GM12892 (cell line): ENCODE results near the gene SMARCB1.
"Not testable (repeated sequence)": the region's sequence is repeated elsewhere in the genome, so short reads cannot be mapped to it uniquely, and the experiment has no call there.

Source experiments
- DNase-seq: peaks from one replicate; pipeline ENCODE4 v3.0.0; 2011; ENCODE audit not compliant: insufficient read length
- FAIRE-seq: peaks from 2 replicates; lab custom pipeline; 2011; peaks lifted over from hg19 to GRCh38; lab: Jason Lieb, UNC
- POLR2A ChIP-seq: IDR thresholded peaks from 2 replicates; pipeline ENCODE4 v1.6.1; 2011; ENCODE audit warnings: low read depth, low read length, control low read depth
- POLR2AphosphoS5 ChIP-seq: IDR thresholded peaks from 2 replicates; pipeline ENCODE4 v1.6.1; 2011; ENCODE audit warnings: low read depth, low read length, control low read depth
- TAF1 ChIP-seq: IDR thresholded peaks from 2 replicates; pipeline ENCODE4 v1.6.1; 2011; ENCODE audit warnings: low read depth, mild to moderate bottlenecking, control low read depth, low read length, borderline replicate concordance

SMARCB1 gene

GRCh38 chr22:23862103-23862502 is 75.3 kb downstream of the SMARCB1 start:
- FAIRE-seq (no peak), DNase-seq (no peak)

GRCh38 chr22:23864499-23865154 is 77.9 kb downstream of the SMARCB1 start:
- DNase-seq, FAIRE-seq: not testable (repeated sequence)

More at GRCh38 chr22:23862103-23862502, 75.3 kb downstream of the SMARCB1 start:
- TF ChIP-seq POLR2AphosphoS5: no peak
- no peak for TF ChIP-seq TAF1
- TF ChIP-seq POLR2A: no peak

- DNase-seq (no peak), FAIRE-seq (no peak)
- no peak for TF ChIP-seq POLR2A
- no peak for TF ChIP-seq POLR2AphosphoS5
- TF ChIP-seq TAF1: no peak
Observed at GRCh38 chr22:23868580-23868979, 81.8 kb downstream of the SMARCB1 start.

GRCh38 chr22:23874871-23875270 is 88.1 kb downstream of the SMARCB1 start:
- FAIRE-seq (no peak), DNase-seq (no peak)
- TF ChIP-seq POLR2AphosphoS5: no peak
- no peak for TF ChIP-seq POLR2A
- TF ChIP-seq TAF1: no peak

- DNase-seq (no peak), FAIRE-seq (no peak)
- TF ChIP-seq TAF1: no peak
- no peak for TF ChIP-seq POLR2A
- TF ChIP-seq POLR2AphosphoS5: no peak
Observed at GRCh38 chr22:23875801-23876200, 89.0 kb downstream of the SMARCB1 start.

GRCh38 chr22:23877566-23877965 is 90.8 kb downstream of the SMARCB1 start:
- no peak for FAIRE-seq

GRCh38 chr22:23878219-23878618 is 91.5 kb downstream of the SMARCB1 start:
- FAIRE-seq (no peak), DNase-seq (no peak)
- TF ChIP-seq POLR2AphosphoS5: no peak
- no peak for TF ChIP-seq TAF1
- no peak for TF ChIP-seq POLR2A

More at GRCh38 chr22:23877566-23877965, 90.8 kb downstream of the SMARCB1 start:
- DNase-seq: no peak
- TF ChIP-seq POLR2A: no peak
- no peak for TF ChIP-seq POLR2AphosphoS5
- no peak for TF ChIP-seq TAF1

- TF ChIP-seq POLR2A (no peak), TAF1 (no peak), POLR2AphosphoS5 (no peak)
- DNase-seq (no peak), FAIRE-seq (no peak)
Observed at GRCh38 chr22:23882370-23882769, 95.6 kb downstream of the SMARCB1 start.

- no peak for FAIRE-seq
- no peak for DNase-seq
- no peak for TF ChIP-seq POLR2A
- TF ChIP-seq POLR2AphosphoS5: no peak
- TF ChIP-seq TAF1: no peak
Observed at GRCh38 chr22:23883658-23884057, 96.9 kb downstream of the SMARCB1 start.

GRCh38 chr22:23884140-23884539 is 97.4 kb downstream of the SMARCB1 start:
- DNase-seq: no peak
- no peak for FAIRE-seq
- TF ChIP-seq POLR2A: no peak
- TF ChIP-seq TAF1: no peak
- TF ChIP-seq POLR2AphosphoS5: no peak
